Activated CD8-positive, alpha-beta T cell treated with anti-CD3 and anti-CD28 coated beads, Interleukin-2, amount 10 ng/mL, durations not matched to agents 7 days and 5 days (primary cell): ENCODE results near the gene BCAS3. TPM values are rescaled to one million over a fixed set of nuclear protein-coding genes. Genes with fewer than 3 reads are reported as not detected.

Experiments used
- ATAC-seq: fragments of 150-1000 bp; cut with Tn5 transposase; one replicate; pipeline ENCODE4 v1.10.0; 2021; ENCODE audit warnings: moderate library complexity
- CTCF ChIA-PET: fragments of 350-600 bp; sonication (Branson Sonifier 250); formaldehyde crosslinking; loops from one replicate; lab custom pipeline; 2021; ENCODE audit warnings: antibody characterized with exemption; lab: Charles Lee
- POLR2A ChIA-PET: fragments of 350-600 bp; sonication (Branson Sonifier 250); formaldehyde crosslinking; loops from one replicate; lab custom pipeline; 2021; ENCODE audit warnings: antibody characterized with exemption; lab: Charles Lee
- DNase-seq: peaks from one replicate; pipeline ENCODE4 v3.0.0-alpha.2; 2020
- H3K27ac Mint-ChIP-seq: one replicate; pipeline ENCODE4 v1.8.0; 2021; ENCODE audit warnings: mild to moderate bottlenecking, mixed read lengths
- H3K27me3 Mint-ChIP-seq: one replicate; pipeline ENCODE4 v1.8.0; 2021; ENCODE audit warnings: low read depth, mixed read lengths
- H3K36me3 Mint-ChIP-seq: one replicate; pipeline ENCODE4 v1.8.0; 2021; ENCODE audit warnings: low read depth, mixed read lengths
- H3K4me1 Mint-ChIP-seq: one replicate; pipeline ENCODE4 v1.8.0; 2021; ENCODE audit warnings: low read depth, mixed read lengths
- H3K4me3 Mint-ChIP-seq: one replicate; pipeline ENCODE4 v1.8.0; 2021; ENCODE audit warnings: mild to moderate bottlenecking, mixed read lengths
- H3K9me3 Mint-ChIP-seq: one replicate; pipeline ENCODE4 v1.8.0; 2022; ENCODE audit warnings: mixed read lengths; ENCODE audit not compliant: insufficient read depth
- total RNA-seq, 2 experiments: library from RNA; stranded (reverse); gene quantifications; one replicate each; pipeline ENCODE4 v1.2.3, GENCODE V29; 2021

BCAS3 gene
- total RNA-seq, 2 experiments from 2014 or later, result 13.0 to 16.3 TPM

DNA sequence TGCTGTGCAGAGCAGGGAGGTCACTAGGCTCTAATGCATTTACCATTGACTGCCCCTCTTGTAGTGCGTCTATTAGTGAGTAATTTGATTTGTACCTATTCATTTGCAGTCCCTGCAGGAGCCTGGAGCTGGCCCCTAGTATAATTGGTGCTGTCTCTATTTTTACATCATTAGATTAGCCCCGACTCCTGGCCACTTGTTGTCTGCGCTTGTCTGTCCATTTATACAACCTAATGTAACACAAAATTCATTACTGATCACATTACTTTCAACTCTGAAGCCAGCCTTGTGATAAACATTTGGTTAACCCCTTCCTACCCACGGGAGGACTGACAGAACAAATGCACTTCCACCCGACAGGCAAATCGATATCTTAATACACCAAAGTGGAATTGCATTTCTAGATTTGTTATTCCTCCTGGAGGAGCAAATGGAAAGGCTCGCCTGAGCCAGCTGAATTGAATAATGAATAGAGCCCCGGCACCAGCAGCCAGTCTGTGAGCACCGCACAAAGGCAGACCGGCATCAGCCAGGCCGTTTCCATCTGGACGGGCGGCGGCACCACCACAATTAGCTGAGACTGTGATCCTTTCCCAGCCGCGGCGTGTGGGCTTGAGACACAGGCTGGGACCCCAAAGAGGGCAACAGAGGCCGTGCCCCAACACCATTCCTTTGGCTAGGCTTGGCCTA, 703.3 kb downstream of the BCAS3 start:
- Mint-ChIP-seq H3K27me3 (no peaks in the 10 kb centered on the region), H3K9me3 (no peaks in the 10 kb centered on the region), H3K36me3 (no peaks in the 10 kb centered on the region), H3K27ac (no peak overlapping the region), H3K4me1 (no peaks in the 10 kb centered on the region), H3K4me3 (no peak overlapping the region)
- ChIA-PET POLR2A (no interaction called here), CTCF (interaction anchor here (1.4 kb wide), 1 partner anchor 9 kb away, joined by 3 read pairs; no protein-coding TSS in a partner anchor)
- no peak for DNase-seq
- ATAC-seq, result no peak

DNA sequence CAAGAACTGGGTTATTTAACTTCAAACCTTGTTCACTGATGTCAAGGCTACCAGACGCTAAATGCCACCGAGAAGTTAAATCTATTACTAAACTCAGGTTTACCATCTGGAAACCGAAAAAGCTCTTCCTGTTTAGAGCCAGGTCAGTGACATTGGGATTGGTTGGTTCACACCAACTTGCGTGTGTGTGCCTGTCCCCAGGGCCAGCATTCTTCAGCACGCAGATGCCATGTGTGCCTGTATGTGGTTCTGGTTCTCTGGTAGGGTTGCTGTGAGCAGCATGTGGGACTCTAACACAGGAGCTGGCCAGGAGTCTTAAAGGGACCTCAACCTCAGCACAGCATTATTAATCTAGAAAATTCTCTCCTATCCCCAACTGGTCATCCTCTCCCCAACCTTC, 703.9 kb downstream of the BCAS3 start:
- no peaks in the 10 kb centered on the region for H3K27me3 Mint-ChIP-seq
- H3K36me3 Mint-ChIP-seq, result no peaks in the 10 kb centered on the region
- ChIA-PET POLR2A (no interaction called here), CTCF (no interaction called here)
- no peak overlapping the region for H3K4me3 Mint-ChIP-seq
- DNase-seq (no peak), ATAC-seq (no peak)
- no peaks in the 10 kb centered on the region for H3K9me3 Mint-ChIP-seq
- no peaks in the 10 kb centered on the region for H3K4me1 Mint-ChIP-seq
- H3K27ac Mint-ChIP-seq, result no peak overlapping the region

DNA sequence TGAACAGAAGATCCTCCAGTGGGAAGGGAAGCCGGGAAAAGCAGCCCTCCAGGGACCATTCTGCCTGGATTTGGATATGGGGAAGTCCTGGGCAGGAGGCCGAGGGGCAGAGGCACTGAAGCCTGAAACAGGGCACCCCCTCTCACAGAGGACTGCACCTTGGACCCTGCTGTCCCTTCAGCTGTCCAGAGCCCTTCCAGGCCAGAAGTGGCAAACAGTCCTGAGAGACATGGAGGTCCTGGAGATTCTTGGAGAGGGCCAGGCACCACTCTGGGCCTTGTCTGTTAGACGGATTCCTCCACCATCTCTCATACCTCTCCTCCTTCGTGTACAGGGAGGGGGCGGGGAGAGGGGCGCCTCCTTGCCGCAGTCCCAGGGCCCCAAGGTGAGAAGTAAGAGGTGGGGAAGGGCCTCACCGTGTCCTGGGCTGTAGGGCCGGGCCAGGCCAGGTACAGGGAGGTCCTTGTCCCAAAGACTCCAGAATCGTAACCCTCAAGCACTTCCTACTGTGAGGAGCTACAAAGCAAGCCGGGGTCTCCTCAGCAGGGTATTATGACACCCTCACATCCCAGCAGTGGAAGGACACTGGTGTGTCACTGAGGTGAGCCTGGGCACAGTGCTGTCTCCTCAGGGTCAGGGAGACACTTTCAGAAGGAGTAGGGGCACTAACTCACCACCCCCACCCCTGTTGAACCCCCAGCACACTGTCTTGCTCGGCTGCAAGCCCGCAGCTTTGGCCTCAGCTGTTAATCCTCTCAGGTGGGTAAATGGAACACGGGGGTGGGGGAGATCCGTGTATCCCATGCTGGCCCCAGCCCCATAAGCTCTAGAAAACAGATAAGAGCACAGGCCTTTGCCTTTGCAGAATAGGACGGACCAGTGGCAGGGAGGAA, 705.4 kb downstream of the BCAS3 start:
- Mint-ChIP-seq H3K4me3 (no peak overlapping the region), H3K27ac (no peak overlapping the region), H3K36me3 (no peaks in the 10 kb centered on the region), H3K4me1 (no peaks in the 10 kb centered on the region), H3K9me3 (no peaks in the 10 kb centered on the region), H3K27me3 (no peaks in the 10 kb centered on the region)
- DNase-seq (no peak), ATAC-seq (no peak)
- CTCF ChIA-PET, result no interaction called here
- POLR2A ChIA-PET, result no interaction called here

DNA sequence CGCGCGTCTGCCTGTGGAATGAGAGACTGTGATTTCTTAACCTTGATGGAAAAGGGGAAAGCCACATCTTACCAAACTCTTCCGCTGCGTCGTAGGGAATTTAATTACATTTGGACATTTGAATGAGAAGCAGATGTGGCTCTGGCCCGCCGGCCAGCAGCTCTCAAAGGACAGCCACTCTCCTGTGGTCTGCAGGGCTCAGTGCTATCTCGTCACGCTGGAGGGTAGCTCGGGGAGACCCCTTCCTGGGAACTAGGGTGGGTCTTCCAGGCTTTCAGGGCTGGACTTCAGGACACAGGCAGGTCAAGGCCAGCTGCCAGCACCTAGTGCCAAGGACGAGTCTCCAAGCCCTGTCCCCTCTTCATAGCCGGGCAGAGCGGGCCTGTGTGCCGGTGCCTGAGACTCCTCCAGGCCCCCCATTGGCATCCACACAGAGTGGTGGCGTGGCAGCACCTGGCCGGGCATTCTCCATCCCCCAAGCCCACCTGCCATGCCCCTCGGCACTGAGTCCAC, 706.1 kb downstream of the BCAS3 start:
- Mint-ChIP-seq H3K36me3 (no peaks in the 10 kb centered on the region), H3K4me1 (no peaks in the 10 kb centered on the region), H3K27me3 (no peaks in the 10 kb centered on the region), H3K27ac (no peak overlapping the region), H3K4me3 (no peak overlapping the region), H3K9me3 (no peaks in the 10 kb centered on the region)
- ATAC-seq, result no peak
- POLR2A ChIA-PET, result no interaction called here
- no peak for DNase-seq
- CTCF ChIA-PET, result no interaction called here

DNA sequence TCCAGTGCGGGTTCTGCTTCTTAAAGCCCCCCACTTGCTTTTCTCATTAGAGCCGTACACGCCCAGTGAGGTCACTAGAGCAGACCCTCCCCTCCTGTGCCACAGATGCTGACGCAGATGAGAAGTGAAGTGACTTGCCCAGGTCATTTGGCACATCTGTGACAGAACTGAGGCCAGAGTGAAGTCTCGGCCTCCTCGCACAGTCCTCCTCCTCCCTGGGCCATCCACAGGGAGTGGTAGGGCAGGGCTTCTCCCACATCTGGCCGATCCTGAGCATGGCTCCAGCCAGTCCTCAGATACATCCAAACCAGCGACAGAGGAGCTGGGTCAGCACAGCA, 706.7 kb downstream of the BCAS3 start:
- no peaks in the 10 kb centered on the region for H3K4me1 Mint-ChIP-seq
- no peak for ATAC-seq
- no peaks in the 10 kb centered on the region for H3K9me3 Mint-ChIP-seq
- no peaks in the 10 kb centered on the region for H3K36me3 Mint-ChIP-seq
- POLR2A ChIA-PET, result no interaction called here
- no peak overlapping the region for H3K4me3 Mint-ChIP-seq
- no peaks in the 10 kb centered on the region for H3K27me3 Mint-ChIP-seq
- DNase-seq, result no peak
- CTCF ChIA-PET, result no interaction called here
- no peak overlapping the region for H3K27ac Mint-ChIP-seq

DNA sequence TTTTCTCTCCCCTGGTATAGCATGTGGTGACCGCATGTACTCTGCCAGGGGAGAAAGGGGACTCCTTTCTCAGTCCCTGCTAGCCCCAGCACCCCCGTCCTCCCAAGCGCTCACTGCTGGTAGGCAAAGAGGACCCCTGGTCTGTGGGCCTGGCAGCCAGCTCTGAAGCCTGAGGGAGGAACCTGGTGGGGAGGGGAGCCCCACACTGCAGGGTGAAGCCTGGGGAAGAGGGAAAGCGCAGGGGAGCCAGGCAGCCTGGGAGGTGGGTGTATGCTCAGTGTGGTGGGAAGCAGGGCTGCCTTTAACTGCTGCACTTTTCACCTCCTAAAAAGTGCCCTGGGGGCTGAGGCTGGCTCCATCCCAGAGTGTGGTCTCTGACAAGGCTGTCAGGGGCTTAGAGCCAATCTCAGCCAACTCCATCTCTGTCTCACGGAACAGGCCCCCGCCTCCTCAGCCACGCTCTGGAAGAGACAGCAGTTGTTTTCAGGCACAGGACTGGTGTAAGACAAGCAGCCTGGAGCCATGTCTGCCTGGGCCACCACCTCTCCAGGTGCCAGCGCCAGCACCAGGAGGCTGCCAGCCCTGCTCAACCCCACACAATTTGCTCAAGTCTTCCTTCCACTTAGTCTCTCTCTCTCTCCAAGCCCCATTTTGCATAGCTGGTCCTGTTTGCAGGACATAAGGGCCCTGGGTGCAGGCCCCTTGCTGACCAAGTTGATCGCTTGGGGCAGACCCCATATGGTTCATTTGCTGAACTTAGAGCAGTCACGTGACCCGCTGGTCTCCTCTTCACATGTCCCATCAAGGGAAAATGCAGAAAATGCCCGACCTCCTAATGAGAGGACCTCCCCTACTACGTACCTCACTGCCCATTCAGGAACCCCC, 707.3 kb downstream of the BCAS3 start:
- ChIA-PET CTCF (no interaction called here), POLR2A (no interaction called here)
- H3K4me1 Mint-ChIP-seq, result no peaks in the 10 kb centered on the region
- no peak for DNase-seq
- H3K27me3 Mint-ChIP-seq, result no peaks in the 10 kb centered on the region
- H3K36me3 Mint-ChIP-seq, result no peaks in the 10 kb centered on the region
- no peak overlapping the region for H3K4me3 Mint-ChIP-seq
- ATAC-seq, result no peak
- no peaks in the 10 kb centered on the region for H3K9me3 Mint-ChIP-seq
- no peak overlapping the region for H3K27ac Mint-ChIP-seq

DNA sequence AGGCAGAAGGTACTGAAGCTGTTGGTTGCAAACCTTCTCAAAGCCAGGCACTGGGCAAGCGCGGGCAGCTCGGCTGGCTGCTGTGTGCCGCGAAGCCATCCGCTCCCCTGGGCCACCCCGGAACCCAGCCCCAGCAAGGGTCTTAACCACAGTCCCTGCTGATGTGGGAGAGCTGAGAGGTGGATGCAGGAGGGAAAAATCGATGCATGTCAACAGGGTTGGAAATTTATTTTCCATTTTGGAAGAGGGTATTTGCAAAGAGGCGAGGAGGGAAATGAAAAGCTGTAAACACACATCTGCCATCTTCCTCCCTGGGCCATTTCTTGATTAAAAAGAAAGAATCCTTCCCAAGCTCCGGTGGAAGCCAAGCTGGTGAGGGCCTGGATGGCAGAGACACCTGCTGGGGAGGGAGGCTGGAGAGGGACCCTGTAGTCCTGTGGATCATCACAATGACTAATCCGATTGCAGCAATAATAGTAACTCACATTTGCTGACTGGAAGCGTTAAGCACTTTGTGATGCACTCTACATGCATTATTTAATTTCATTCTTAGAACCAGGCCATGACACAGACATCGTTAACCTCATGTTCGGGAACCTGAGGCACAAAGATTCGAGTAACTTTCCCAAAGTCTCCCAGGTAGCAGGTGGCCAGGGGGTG, 708.1 kb downstream of the BCAS3 start:
- no peaks in the 10 kb centered on the region for H3K36me3 Mint-ChIP-seq
- H3K4me1 Mint-ChIP-seq, result no peaks in the 10 kb centered on the region
- ChIA-PET CTCF (no interaction called here), POLR2A (no interaction called here)
- DNase-seq, result no peak
- no peaks in the 10 kb centered on the region for H3K27me3 Mint-ChIP-seq
- H3K27ac Mint-ChIP-seq, result no peak overlapping the region
- H3K4me3 Mint-ChIP-seq, result no peak overlapping the region
- no peak for ATAC-seq
- H3K9me3 Mint-ChIP-seq, result no peaks in the 10 kb centered on the region

DNA sequence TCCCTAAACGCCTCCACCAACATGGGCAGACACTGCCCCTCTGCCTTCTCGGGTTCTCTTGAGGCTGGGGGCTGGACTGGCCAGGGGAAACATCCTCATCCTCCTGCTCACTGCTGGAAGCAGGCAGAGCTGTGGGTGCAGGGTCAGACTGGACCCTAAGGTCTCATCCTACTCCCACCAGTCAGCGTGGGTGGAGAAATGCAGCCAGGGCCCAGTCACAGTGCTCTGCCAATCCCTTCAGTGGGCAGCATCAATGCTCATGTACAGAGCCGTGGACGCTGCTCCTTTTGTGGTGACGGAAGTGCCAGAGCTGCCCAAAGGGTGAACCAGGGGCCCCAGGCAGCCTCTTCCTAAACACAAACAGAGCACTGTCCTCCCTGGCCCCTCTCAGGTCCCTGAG, 708.6 kb downstream of the BCAS3 start:
- ChIA-PET CTCF (no interaction called here), POLR2A (no interaction called here)
- Mint-ChIP-seq H3K36me3 (no peaks in the 10 kb centered on the region), H3K9me3 (no peaks in the 10 kb centered on the region), H3K27ac (no peak overlapping the region), H3K27me3 (no peaks in the 10 kb centered on the region), H3K4me1 (no peaks in the 10 kb centered on the region), H3K4me3 (no peak overlapping the region)
- no peak for DNase-seq
- no peak for ATAC-seq

DNA sequence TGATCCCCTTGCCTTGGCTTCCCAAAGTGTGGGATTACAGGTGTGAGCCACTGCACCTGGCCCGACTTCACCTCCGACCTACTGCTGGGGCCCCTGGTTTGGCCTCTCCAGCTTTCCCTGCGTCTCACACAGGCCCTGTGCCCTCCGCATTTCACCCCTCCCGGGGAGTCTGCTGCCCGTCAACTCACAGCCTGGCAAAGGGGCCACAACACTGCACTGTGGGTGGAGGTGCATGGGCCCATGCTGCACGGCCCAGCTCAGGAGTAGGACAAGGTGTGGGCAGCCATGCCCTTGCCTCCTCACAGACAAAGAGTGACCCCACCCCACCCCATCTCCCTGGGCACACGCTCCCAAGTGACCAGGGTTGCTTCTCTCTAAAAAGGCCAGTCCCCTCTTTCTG, 709.4 kb downstream of the BCAS3 start:
- H3K4me3 Mint-ChIP-seq, result no peak overlapping the region
- H3K4me1 Mint-ChIP-seq, result no peaks in the 10 kb centered on the region
- ChIA-PET POLR2A (no interaction called here), CTCF (interaction anchor here (1.2 kb wide), 1 partner anchor 386 kb away, joined by 3 read pairs; no protein-coding TSS in a partner anchor)
- H3K27ac Mint-ChIP-seq, result no peak overlapping the region
- no peak for ATAC-seq
- H3K27me3 Mint-ChIP-seq, result no peaks in the 10 kb centered on the region
- no peak for DNase-seq
- no peaks in the 10 kb centered on the region for H3K9me3 Mint-ChIP-seq
- no peaks in the 10 kb centered on the region for H3K36me3 Mint-ChIP-seq

DNA sequence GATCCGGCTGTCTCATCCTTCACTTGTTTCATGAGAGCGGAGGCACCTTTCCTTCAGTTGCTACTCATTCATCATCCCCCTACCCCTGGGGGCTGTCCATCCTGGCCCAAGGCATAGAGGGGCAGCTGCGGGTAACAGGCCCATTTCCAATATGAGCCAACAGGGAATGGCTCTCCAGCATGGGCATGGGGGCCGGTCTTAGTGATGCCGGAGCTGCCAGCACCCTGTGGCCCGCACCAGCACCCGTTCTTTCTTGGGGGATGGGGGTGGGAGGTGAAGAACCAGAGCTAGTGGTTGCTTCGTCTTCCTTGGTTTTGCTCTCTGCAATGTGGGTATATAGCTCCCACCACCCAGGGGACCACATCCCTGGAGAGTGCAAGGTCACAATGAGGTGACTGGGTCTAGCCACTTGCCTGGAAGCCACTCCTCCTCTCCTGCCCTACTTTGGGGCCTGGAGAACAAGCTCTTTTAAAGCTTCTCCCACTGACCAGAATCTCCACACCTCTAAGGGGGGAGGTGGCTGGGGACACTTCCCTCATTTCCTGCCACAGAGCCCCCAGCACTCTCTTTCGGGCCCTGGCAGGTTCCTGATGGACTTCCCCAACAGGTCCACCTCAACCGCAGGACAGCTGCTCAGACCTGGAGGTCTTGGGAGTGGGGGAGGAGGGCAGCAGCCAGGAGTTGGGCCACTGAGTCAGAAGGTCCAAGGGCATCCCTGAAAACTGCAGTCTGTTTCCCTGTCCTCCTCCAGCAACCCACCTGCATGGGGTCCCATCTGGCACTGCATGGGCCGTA, 710.1 kb downstream of the BCAS3 start:
- Mint-ChIP-seq H3K27ac (no peak overlapping the region), H3K4me3 (no peak overlapping the region), H3K36me3 (no peaks in the 10 kb centered on the region), H3K4me1 (no peaks in the 10 kb centered on the region), H3K27me3 (no peaks in the 10 kb centered on the region), H3K9me3 (no peaks in the 10 kb centered on the region)
- ATAC-seq (no peak), DNase-seq (no peak)
- CTCF ChIA-PET, result interaction anchor here (1.2 kb wide), 1 partner anchor 386 kb away, joined by 3 read pairs; no protein-coding TSS in a partner anchor
- POLR2A ChIA-PET, result no interaction called here
